Measurements from ENCODE around the gene RXRG. TPM values are rescaled to one million over a fixed set of nuclear protein-coding genes. Genes with fewer than 3 reads are reported as not detected.

Gene RXRG
- total RNA-seq, 1 donor from 2014 or later, result 39.1 TPM

DNA sequence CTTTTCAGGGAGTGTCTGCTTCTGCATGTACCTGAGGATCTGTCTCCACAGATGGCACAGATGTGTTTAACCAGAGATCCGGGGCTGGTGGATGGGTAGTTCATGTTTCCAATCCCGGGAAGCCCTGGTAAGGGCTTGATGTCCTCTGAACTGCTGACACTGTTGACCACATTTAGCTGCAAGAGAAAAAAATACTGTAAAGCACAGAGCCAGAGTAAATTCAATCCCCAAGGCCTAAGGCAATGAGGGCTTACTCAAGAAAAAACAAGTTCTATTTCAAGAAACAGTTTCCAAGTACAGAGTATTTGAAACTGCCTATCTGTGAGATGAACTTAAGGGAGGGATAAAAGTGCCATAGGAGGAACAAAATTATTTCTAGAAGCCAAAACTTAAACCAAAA, 25.1 kb downstream of the RXRG start:
- Histone ChIP-seq H3K27ac (ENCODE audit: low read depth, low read length) (peak overlapping the region; percentile 2), H3K4me1 (ENCODE audit: control insufficient read depth in 3 of 3, insufficient read depth in 3 of 3, low read length in 3 of 3) (peaks cover 29 to 42% (median 37%) of the 10 kb centered on the region in 3 donors), H3K9me3 (ENCODE audit: control insufficient read depth in 3 of 3, low read length in 3 of 3) (no peaks in the 10 kb centered on the region), H3K36me3 (ENCODE audit: control insufficient read depth in 3 of 3, insufficient read depth in 3 of 3, low read length in 3 of 3) (peaks cover 2 to 21% (median 11%) of the 10 kb centered on the region in 3 donors), H3K4me3 (ENCODE audit: low read length in 3 of 3) (no peak overlapping the region), H3K27me3 (ENCODE audit: control insufficient read depth in 3 of 3, insufficient read depth in 3 of 3, low read length in 3 of 3) (no peaks in the 10 kb centered on the region), H3K9ac (ENCODE audit: low read depth in 1 of 3, low read length in 3 of 3) (no peak overlapping the region)

DNA sequence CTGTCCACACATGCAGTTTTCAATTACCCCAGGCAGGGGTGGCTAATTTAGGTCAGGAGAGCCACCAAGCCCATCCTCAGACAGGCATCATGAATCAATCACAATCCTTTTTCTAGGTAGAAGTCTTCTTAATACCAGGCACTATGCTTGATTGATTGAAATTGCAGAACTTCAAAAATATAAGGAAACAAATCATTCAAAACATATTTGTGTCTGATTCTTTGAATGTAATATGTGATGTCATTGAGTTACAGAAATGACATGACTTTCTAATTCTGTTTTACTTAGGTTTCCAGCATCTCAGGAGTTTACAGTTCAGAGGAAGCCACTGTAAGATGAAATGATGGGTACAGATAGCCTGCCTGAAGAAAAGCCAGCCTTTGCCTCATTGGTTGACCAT, 26.7 kb downstream of the RXRG start:
- Histone ChIP-seq H3K36me3 (ENCODE audit: control insufficient read depth in 3 of 3, insufficient read depth in 3 of 3, low read length in 3 of 3) (peaks cover 2 to 25% (median 11%) of the 10 kb centered on the region in 3 donors), H3K9ac (ENCODE audit: low read depth in 1 of 3, low read length in 3 of 3) (no peak overlapping the region), H3K9me3 (ENCODE audit: control insufficient read depth in 3 of 3, low read length in 3 of 3) (no peaks in the 10 kb centered on the region), H3K4me1 (ENCODE audit: control insufficient read depth in 3 of 3, insufficient read depth in 3 of 3, low read length in 3 of 3) (peaks cover 15 to 30% (median 21%) of the 10 kb centered on the region in 3 donors), H3K27me3 (ENCODE audit: control insufficient read depth in 3 of 3, insufficient read depth in 3 of 3, low read length in 3 of 3) (no peaks in the 10 kb centered on the region), H3K4me3 (ENCODE audit: low read length in 3 of 3) (no peak overlapping the region), H3K27ac (ENCODE audit: low read depth, low read length) (no peak overlapping the region)

DNA sequence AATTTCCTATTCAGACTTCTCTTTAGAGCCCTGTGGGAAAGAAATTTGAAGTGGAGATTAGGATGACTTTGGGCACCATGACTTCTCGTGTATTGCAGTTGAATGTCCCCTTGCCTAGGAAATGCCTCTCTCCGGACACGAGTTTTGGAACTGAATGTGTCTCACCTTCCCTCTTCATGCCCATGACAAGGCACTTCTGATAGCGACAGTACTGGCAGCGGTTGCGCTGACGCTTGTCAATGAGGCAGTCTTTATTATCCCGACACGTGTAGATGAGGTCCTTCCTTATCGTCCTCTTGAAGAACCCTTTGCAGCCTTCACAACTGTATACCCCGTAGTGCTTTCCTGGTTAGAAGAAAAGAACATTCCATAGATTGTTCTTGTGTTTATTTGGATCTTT, 28.1 kb downstream of the RXRG start:
- Histone ChIP-seq H3K9me3 (ENCODE audit: control insufficient read depth in 3 of 3, low read length in 3 of 3) (no peaks in the 10 kb centered on the region), H3K4me3 (ENCODE audit: low read length in 3 of 3) (no peak overlapping the region), H3K4me1 (ENCODE audit: control insufficient read depth in 3 of 3, insufficient read depth in 3 of 3, low read length in 3 of 3) (peaks cover 3 to 17% (median 12%) of the 10 kb centered on the region in 3 donors), H3K36me3 (ENCODE audit: control insufficient read depth in 3 of 3, insufficient read depth in 3 of 3, low read length in 3 of 3) (peaks cover 2 to 25% (median 11%) of the 10 kb centered on the region in 3 donors), H3K9ac (ENCODE audit: low read depth in 1 of 3, low read length in 3 of 3) (no peak overlapping the region), H3K27me3 (ENCODE audit: control insufficient read depth in 3 of 3, insufficient read depth in 3 of 3, low read length in 3 of 3) (no peaks in the 10 kb centered on the region), H3K27ac (ENCODE audit: low read depth, low read length) (no peak overlapping the region)

DNA sequence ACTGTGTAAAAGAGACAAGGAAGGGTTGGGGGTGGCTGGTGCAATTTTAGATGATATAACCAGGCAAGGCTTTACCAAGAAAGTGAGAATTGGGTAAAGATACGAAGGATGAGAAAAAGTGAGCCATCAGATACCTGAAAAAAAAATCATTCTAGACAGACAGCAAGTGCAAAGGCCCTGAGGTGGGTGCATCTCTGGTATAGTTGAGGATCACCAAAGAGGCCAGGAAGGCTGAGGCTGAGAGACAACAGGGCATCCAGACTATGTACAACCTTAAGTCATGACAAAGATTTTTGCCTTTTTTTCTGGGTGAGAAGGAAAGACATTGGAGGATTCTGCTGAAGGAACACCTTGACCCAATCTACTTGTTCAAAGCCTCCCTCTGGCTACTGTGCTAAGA, 29.9 kb downstream of the RXRG start:
- H3K27ac ChIP-seq (ENCODE audit: low read depth, low read length), result no peak overlapping the region
- no peaks in the 10 kb centered on the region for H3K9me3 ChIP-seq (ENCODE audit: control insufficient read depth in 3 of 3, low read length in 3 of 3)
- no peak overlapping the region for H3K4me3 ChIP-seq (ENCODE audit: low read length in 3 of 3)
- H3K9ac ChIP-seq (ENCODE audit: low read depth in 1 of 3, low read length in 3 of 3), result no peak overlapping the region
- H3K36me3 ChIP-seq (ENCODE audit: control insufficient read depth in 3 of 3, insufficient read depth in 3 of 3, low read length in 3 of 3), result peaks cover 2 to 25% (median 12%) of the 10 kb centered on the region in 3 donors
- peaks cover 0 to 9% (median 7%) of the 10 kb centered on the region in 3 donors for H3K4me1 ChIP-seq (ENCODE audit: control insufficient read depth in 3 of 3, insufficient read depth in 3 of 3, low read length in 3 of 3)
- H3K27me3 ChIP-seq (ENCODE audit: control insufficient read depth in 3 of 3, insufficient read depth in 3 of 3, low read length in 3 of 3), result no peaks in the 10 kb centered on the region

DNA sequence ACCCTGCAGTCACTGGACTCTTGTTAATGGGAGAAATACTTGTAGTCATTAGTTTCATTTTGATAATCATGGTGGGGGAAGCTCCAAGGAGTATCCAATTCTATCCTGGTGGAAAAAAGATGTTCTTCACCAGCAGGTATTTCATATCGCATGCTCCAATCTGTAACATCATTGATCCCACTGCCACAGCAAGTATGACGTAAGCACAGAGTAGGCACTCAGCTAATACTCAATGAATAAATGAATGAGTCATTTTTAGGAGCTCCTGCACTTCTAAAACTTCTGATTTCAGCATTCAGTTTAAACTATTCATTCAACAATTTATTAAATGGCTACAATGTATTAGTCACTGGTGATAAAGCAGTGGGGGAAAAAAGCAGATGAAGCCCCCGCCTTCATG, 30.3 kb downstream of the RXRG start:
- peaks cover 0 to 4% (median 4%) of the 10 kb centered on the region in 3 donors for H3K4me1 ChIP-seq (ENCODE audit: control insufficient read depth in 3 of 3, insufficient read depth in 3 of 3, low read length in 3 of 3)
- no peaks in the 10 kb centered on the region for H3K27me3 ChIP-seq (ENCODE audit: control insufficient read depth in 3 of 3, insufficient read depth in 3 of 3, low read length in 3 of 3)
- no peaks in the 10 kb centered on the region for H3K9me3 ChIP-seq (ENCODE audit: control insufficient read depth in 3 of 3, low read length in 3 of 3)
- peaks cover 2 to 25% (median 15%) of the 10 kb centered on the region in 3 donors for H3K36me3 ChIP-seq (ENCODE audit: control insufficient read depth in 3 of 3, insufficient read depth in 3 of 3, low read length in 3 of 3)
- no peak overlapping the region for H3K4me3 ChIP-seq (ENCODE audit: low read length in 3 of 3)
- H3K27ac ChIP-seq (ENCODE audit: low read depth, low read length), result no peak overlapping the region
- H3K9ac ChIP-seq (ENCODE audit: low read depth in 1 of 3, low read length in 3 of 3), result no peak overlapping the region

DNA sequence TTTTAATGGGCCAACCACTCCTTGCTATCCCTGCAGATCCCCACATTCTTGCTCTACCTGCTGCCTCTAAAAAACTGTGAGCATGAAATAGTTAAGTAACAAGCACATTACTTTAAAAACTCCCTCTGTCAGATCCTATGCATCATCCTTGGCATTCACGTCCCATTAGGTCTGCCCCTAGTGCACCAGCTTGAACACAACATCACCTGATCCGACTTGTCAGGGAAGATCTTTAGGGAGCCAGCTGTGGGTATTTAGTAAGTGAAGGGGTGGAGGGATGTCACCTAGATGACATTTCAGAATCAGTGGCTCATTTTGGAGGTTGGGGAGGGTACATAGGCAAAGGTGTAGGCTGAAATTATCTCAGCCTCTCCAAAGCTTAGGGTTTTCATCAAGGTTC, 33.5 kb downstream of the RXRG start:
- Histone ChIP-seq H3K9ac (ENCODE audit: low read depth in 1 of 3, low read length in 3 of 3) (no peak overlapping the region), H3K36me3 (ENCODE audit: control insufficient read depth in 3 of 3, insufficient read depth in 3 of 3, low read length in 3 of 3) (peaks cover under 1 to 26% (median 21%) of the 10 kb centered on the region in 3 donors), H3K9me3 (ENCODE audit: control insufficient read depth in 3 of 3, low read length in 3 of 3) (no peaks in the 10 kb centered on the region), H3K27ac (ENCODE audit: low read depth, low read length) (no peak overlapping the region), H3K4me1 (ENCODE audit: control insufficient read depth in 3 of 3, insufficient read depth in 3 of 3, low read length in 3 of 3) (peaks cover 8 to 14% (median 9%) of the 10 kb centered on the region in 3 donors), H3K27me3 (ENCODE audit: control insufficient read depth in 3 of 3, insufficient read depth in 3 of 3, low read length in 3 of 3) (no peaks in the 10 kb centered on the region), H3K4me3 (ENCODE audit: low read length in 3 of 3) (no peak overlapping the region)

DNA sequence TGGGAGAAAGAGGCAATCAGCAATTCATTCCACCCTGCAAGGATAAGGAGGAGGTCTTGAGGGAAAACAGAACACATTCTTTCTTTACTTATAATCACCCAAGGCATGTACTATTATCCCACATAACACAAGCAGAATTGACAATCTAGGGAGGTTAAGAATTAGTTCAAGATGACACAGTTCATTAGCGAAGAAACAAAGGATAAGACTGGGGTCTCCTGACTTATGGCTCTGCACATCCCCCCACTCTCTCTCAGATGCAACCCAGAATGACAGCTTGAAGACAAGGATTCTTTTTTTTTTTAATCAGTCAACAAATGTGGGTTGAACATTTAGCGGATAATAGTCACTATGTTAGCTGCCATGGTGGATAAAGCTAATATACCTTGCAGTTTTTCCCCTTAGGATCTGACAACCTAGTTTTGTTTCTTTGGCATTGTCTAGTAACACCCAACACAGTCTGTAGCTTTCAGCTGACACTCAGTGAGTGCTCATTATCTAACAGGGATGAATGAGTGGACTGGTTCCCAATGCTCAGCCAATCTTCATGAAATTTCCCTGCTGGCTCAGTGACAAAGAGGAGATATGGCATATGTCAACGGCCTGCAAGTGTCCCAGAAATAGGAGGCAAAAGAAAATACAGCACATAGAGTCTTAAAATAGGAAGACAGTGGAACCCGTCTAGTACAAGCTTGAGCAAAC, 35.1 kb downstream of the RXRG start:
- Histone ChIP-seq H3K9me3 (ENCODE audit: control insufficient read depth in 3 of 3, low read length in 3 of 3) (no peaks in the 10 kb centered on the region), H3K36me3 (ENCODE audit: control insufficient read depth in 3 of 3, insufficient read depth in 3 of 3, low read length in 3 of 3) (peaks cover 0 to 18% (median 12%) of the 10 kb centered on the region in 3 donors), H3K4me3 (ENCODE audit: low read length in 3 of 3) (no peak overlapping the region), H3K4me1 (ENCODE audit: control insufficient read depth in 3 of 3, insufficient read depth in 3 of 3, low read length in 3 of 3) (peaks cover 8 to 14% (median 9%) of the 10 kb centered on the region in 3 donors), H3K27me3 (ENCODE audit: control insufficient read depth in 3 of 3, insufficient read depth in 3 of 3, low read length in 3 of 3) (no peaks in the 10 kb centered on the region), H3K27ac (ENCODE audit: low read depth, low read length) (no peak overlapping the region), H3K9ac (ENCODE audit: low read depth in 1 of 3, low read length in 3 of 3) (no peak overlapping the region)

DNA sequence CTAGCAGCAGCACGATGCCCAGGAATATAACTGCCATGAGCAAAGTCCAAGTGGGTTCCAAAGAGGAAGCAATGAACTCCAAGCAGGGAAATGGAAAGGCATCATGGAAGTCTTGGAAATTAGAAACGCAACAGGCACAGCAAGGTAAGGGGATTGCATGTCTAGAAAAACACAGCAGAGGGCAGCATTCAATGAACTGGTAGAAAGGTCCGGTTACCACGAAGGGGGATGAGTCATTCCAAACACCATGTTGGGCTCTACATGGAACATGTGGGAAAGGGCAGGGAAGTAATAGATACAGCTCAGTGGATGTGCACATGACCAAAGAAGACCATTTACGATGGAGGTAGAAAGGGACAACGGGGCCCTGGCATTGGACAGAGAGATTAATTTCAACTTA, 36.4 kb downstream of the RXRG start:
- H3K9me3 ChIP-seq (ENCODE audit: control insufficient read depth in 3 of 3, low read length in 3 of 3), result no peaks in the 10 kb centered on the region
- no peak overlapping the region for H3K27ac ChIP-seq (ENCODE audit: low read depth, low read length)
- H3K4me1 ChIP-seq (ENCODE audit: control insufficient read depth in 3 of 3, insufficient read depth in 3 of 3, low read length in 3 of 3), result peaks cover 8 to 17% (median 9%) of the 10 kb centered on the region in 3 donors
- peaks cover 0 to 18% (median 9%) of the 10 kb centered on the region in 3 donors for H3K36me3 ChIP-seq (ENCODE audit: control insufficient read depth in 3 of 3, insufficient read depth in 3 of 3, low read length in 3 of 3)
- no peaks in the 10 kb centered on the region for H3K27me3 ChIP-seq (ENCODE audit: control insufficient read depth in 3 of 3, insufficient read depth in 3 of 3, low read length in 3 of 3)
- no peak overlapping the region for H3K9ac ChIP-seq (ENCODE audit: low read depth in 1 of 3, low read length in 3 of 3)
- H3K4me3 ChIP-seq (ENCODE audit: low read length in 3 of 3), result no peak overlapping the region

DNA sequence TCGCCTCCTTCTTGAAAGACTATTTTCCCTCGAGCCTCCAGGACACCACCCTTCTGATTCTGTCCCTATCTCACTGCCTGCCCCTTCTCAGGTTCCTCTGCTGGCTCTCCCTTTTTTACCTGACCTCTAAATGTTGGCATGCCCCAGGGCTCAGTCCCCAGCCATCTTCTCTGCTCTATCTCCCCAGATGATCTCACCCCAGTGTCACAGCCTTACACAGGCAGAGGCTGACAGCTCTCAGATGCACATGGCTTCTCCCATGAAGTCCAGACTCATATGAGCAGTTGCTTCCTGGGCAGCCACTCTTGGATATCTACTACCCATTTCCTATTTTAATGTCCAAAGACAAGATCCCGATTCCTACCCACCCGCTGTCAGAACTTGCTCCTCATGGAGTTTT, 37.5 kb downstream of the RXRG start:
- H3K9ac ChIP-seq (ENCODE audit: low read depth in 1 of 3, low read length in 3 of 3), result no peak overlapping the region
- no peaks in the 10 kb centered on the region for H3K27me3 ChIP-seq (ENCODE audit: control insufficient read depth in 3 of 3, insufficient read depth in 3 of 3, low read length in 3 of 3)
- H3K27ac ChIP-seq (ENCODE audit: low read depth, low read length), result no peak overlapping the region
- peaks cover 0 to 18% (median 9%) of the 10 kb centered on the region in 3 donors for H3K36me3 ChIP-seq (ENCODE audit: control insufficient read depth in 3 of 3, insufficient read depth in 3 of 3, low read length in 3 of 3)
- no peaks in the 10 kb centered on the region for H3K9me3 ChIP-seq (ENCODE audit: control insufficient read depth in 3 of 3, low read length in 3 of 3)
- peaks cover 8 to 17% (median 9%) of the 10 kb centered on the region in 3 donors for H3K4me1 ChIP-seq (ENCODE audit: control insufficient read depth in 3 of 3, insufficient read depth in 3 of 3, low read length in 3 of 3)
- H3K4me3 ChIP-seq (ENCODE audit: low read length in 3 of 3), result no peak overlapping the region

DNA sequence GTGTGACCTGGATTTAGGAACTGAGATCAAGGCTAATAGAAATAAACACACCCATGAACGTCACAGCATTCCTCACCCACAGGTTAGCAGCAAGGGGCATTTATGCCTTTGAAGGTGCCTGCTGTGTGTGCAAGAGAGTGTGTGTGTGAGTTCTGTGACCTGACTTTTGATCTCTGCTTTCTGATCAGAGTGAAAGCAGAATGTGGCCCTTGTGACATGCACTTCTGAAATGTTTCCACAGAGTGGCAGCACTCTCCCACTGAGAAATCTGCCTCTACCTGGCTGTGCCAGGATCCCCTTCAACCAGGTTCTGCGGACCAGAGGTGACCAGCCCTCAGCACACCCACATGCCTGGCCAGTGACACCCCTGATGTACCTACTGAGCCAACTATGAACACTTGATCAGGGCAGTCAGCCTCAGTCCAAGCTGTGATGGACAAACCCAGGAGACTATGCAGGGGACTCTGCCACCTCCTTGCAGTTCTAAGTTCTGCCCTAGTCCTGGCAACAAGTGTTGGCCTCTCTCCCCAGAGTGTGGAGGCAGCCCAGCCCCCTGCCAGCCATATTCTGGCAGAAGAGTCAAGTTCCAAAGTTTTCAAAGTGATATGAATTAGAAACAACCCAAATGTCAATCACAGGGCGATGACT, 41.0 kb downstream of the RXRG start:
- H3K9me3 ChIP-seq (ENCODE audit: control insufficient read depth in 3 of 3, low read length in 3 of 3), result no peaks in the 10 kb centered on the region
- peaks cover 8 to 14% (median 9%) of the 10 kb centered on the region in 3 donors for H3K4me1 ChIP-seq (ENCODE audit: control insufficient read depth in 3 of 3, insufficient read depth in 3 of 3, low read length in 3 of 3)
- peaks cover 0 to 9% (median 8%) of the 10 kb centered on the region in 3 donors for H3K36me3 ChIP-seq (ENCODE audit: control insufficient read depth in 3 of 3, insufficient read depth in 3 of 3, low read length in 3 of 3)
- H3K4me3 ChIP-seq (ENCODE audit: low read length in 3 of 3), result no peak overlapping the region
- no peak overlapping the region for H3K27ac ChIP-seq (ENCODE audit: low read depth, low read length)
- H3K27me3 ChIP-seq (ENCODE audit: control insufficient read depth in 3 of 3, insufficient read depth in 3 of 3, low read length in 3 of 3), result peaks cover 0 to 2% (median 0%) of the 10 kb centered on the region in 3 donors
- H3K9ac ChIP-seq (ENCODE audit: low read depth in 1 of 3, low read length in 3 of 3), result no peak overlapping the region
